Thyroid gland (tissue), 4 donors: Measurements from ENCODE around the gene MASP1. TPM values are rescaled to one million over a fixed set of nuclear protein-coding genes. Genes with fewer than 3 reads are reported as not detected.

ENCODE experiments used
- DNase-seq, 2 donors: peaks; one replicate each; pipeline ENCODE4 v3.0.0-alpha.2; 2019
- H3K27ac ChIP-seq, 3 donors: fragments of 200-600 bp; sonication (generic); 1 replicate in 2 of 3; 2 replicates in 1 of 3; pipeline ENCODE4 v1.5.1; 2016 to 2019; ENCODE audit warnings: mild to moderate bottlenecking in 1 of 3, moderate library complexity in 1 of 3
- H3K27me3 ChIP-seq: fragments of 200-600 bp; sonication (generic); one replicate; pipeline ENCODE4 v1.5.1; 2019
- H3K36me3 ChIP-seq, 2 donors: fragments of 200-600 bp; sonication (generic); one replicate each; pipeline ENCODE4 v1.5.1; 2016 to 2019
- H3K4me1 ChIP-seq, 2 donors: fragments of 200-600 bp; sonication (generic); one replicate each; pipeline ENCODE4 v1.5.1; 2017 to 2019
- H3K4me3 ChIP-seq, 3 donors: fragments of 200-600 bp; sonication (generic); replicated peaks in 1 of 3; 1 replicate in 2 of 3; 2 replicates in 1 of 3; pipeline ENCODE4 v1.5.1; 2016; ENCODE audit warnings: mild to moderate bottlenecking in 1 of 3
- H3K9me3 ChIP-seq: fragments of 200-600 bp; sonication (generic); one replicate; pipeline ENCODE4 v1.5.1; 2017
- CTCF ChIP-seq, 6 experiments: fragments of 200-600 bp in 3 of 6; fragments of 450-650 bp in 3 of 6; sonication (generic) in 3 of 6; IDR thresholded peaks; one replicate each; pipeline ENCODE4 v1.5.1; 2016 to 2019; ENCODE audit warnings: antibody characterized with exemption in 6 of 6, mild to moderate bottlenecking in 2 of 6, inconsistent platforms in 1 of 6, moderate library complexity in 1 of 6
- POLR2A ChIP-seq, 2 donors: fragments of 450-650 bp; IDR thresholded peaks; one replicate each; pipeline ENCODE4 v1.6.1; 2017; ENCODE audit warnings: antibody characterized with exemption in 2 of 2, mild to moderate bottlenecking in 2 of 2, moderate library complexity in 1 of 2
- WGBS, 2 donors: methylation state at CpG; one replicate each; pipeline ENCODE4 v1.1.5; 2017; 5-methylcytosine and 5-hydroxymethylcytosine counted together
- intact Hi-C: fragments of 100-400 bp; cut with DNase I; formaldehyde crosslinking; loops from one replicate; pipeline ENCODE4 v1.15.1; 2023
- total RNA-seq, 4 donors: library from RNA; depleted of rRNA; stranded (reverse); fragments of >200 nt; gene quantifications; one replicate each; pipeline ENCODE4 v1.2.3, GENCODE V29; 2016

The MASP1 gene
- total RNA-seq, 4 donors from 2014 or later = 5.5 to 11.6 (median 7.2) TPM

GRCh38 chr3:187198490-187198889 is 93.0 kb downstream of the MASP1 start:
- Histone ChIP-seq H3K4me1 (no peaks in the 10 kb centered on the region), H3K4me3 (no peak overlapping the region), H3K27ac (no peak overlapping the region), H3K9me3 (no peaks in the 10 kb centered on the region), H3K36me3 (no peaks in the 10 kb centered on the region), H3K27me3 (no peaks in the 10 kb centered on the region)
- intact Hi-C loops = no loop called here
- 92 to 97% methylated on average over 4 of the region's 4 CpGs for WGBS, 2 donors
- TF ChIP-seq CTCF (IDR thresholded peaks at IDR 0.05) (no peak), POLR2A (IDR thresholded peaks at IDR 0.05) (no peak)
- no peak for DNase-seq

- intact Hi-C loops = no loop called here
- WGBS, 2 donors = 57 to 66% methylated on average over 8 of the region's 8 CpGs
- no peaks in the 10 kb centered on the region for H3K4me1 ChIP-seq
Measured at GRCh38 chr3:187197335-187197649, 94.2 kb downstream of the MASP1 start, which contains the start of gene RTP1. Gene RTP1, plus strand, starts transcription at chr3:187197486. Its CDS starts 30 bp downstream, at chr3:187197516.

GRCh38 chr3:187196573-187197334 is 94.8 kb downstream of the MASP1 start:
- no peaks in the 10 kb centered on the region for H3K9me3 ChIP-seq
- no peak for DNase-seq
- H3K27me3 ChIP-seq = no peaks in the 10 kb centered on the region
- no peaks in the 10 kb centered on the region for H3K4me1 ChIP-seq
- 81 to 82% methylated on average over 7 of the region's 7 CpGs for WGBS, 2 donors
- intact Hi-C loops = no loop called here
- no peak overlapping the region for H3K27ac ChIP-seq
- no peaks in the 10 kb centered on the region for H3K36me3 ChIP-seq
- no peak overlapping the region for H3K4me3 ChIP-seq
- TF ChIP-seq POLR2A (IDR thresholded peaks at IDR 0.05) (no peak), CTCF (IDR thresholded peaks at IDR 0.05) (no peak)

More at GRCh38 chr3:187197335-187197649, 94.2 kb downstream of the MASP1 start, which contains the start of gene RTP1:
- no peaks in the 10 kb centered on the region for H3K36me3 ChIP-seq
- no peak for DNase-seq
- H3K27ac ChIP-seq = no peak within 1 kb of the TSS
- H3K9me3 ChIP-seq = no peaks in the 10 kb centered on the region
- H3K4me3 ChIP-seq = no peak within 1 kb of the TSS
- TF ChIP-seq POLR2A (IDR thresholded peaks at IDR 0.05) (no peak), CTCF (IDR thresholded peaks at IDR 0.05) (no peak)
- no peaks in the 10 kb centered on the region for H3K27me3 ChIP-seq

- H3K27ac ChIP-seq = no peak overlapping the region
Measured at GRCh38 chr3:187193181-187193580, 98.4 kb downstream of the MASP1 start.

More at GRCh38 chr3:187193181-187193580, 98.4 kb downstream of the MASP1 start:
- TF ChIP-seq CTCF (IDR thresholded peaks at IDR 0.05) (no peak), POLR2A (IDR thresholded peaks at IDR 0.05) (no peak)
- no peak overlapping the region for H3K4me3 ChIP-seq
- H3K36me3 ChIP-seq = no peaks in the 10 kb centered on the region
- DNase-seq = no peak
- no peaks in the 10 kb centered on the region for H3K9me3 ChIP-seq
- H3K27me3 ChIP-seq = no peaks in the 10 kb centered on the region
- H3K4me1 ChIP-seq = no peaks in the 10 kb centered on the region
- intact Hi-C loops = no loop called here
